Stimulated activated CD4-positive, alpha-beta T cell treated with anti-CD3 and anti-CD28 coated beads, Interleukin-2, amount 100 ng/mL, for 48 hours (primary cell): ENCODE data around the gene VAPB.

Experiments
- DNase-seq, 2 donors: peaks; one replicate each; pipeline ENCODE4 v3.0.0-alpha.2; 2020

VAPB gene

DNA sequence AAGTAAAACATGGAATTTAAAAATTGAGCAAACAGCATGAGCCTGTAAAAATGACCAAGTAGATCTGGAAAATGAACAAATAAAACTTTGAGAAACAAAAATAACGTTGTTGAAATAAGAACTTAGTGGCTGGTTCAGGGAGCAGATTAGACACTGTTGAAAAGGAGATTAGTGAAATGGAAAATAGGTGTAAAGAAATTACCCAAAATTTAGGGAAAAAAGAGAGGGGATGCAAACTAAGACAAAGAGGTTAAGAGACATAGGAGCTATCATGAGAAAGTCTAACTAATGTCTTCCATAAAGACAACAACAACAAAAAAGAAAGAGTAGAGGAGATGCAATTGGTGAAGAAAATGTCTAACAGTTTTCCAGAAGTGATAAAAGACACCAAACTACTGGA is 97.2 kb downstream of the VAPB start:
- no peak for DNase-seq

DNA sequence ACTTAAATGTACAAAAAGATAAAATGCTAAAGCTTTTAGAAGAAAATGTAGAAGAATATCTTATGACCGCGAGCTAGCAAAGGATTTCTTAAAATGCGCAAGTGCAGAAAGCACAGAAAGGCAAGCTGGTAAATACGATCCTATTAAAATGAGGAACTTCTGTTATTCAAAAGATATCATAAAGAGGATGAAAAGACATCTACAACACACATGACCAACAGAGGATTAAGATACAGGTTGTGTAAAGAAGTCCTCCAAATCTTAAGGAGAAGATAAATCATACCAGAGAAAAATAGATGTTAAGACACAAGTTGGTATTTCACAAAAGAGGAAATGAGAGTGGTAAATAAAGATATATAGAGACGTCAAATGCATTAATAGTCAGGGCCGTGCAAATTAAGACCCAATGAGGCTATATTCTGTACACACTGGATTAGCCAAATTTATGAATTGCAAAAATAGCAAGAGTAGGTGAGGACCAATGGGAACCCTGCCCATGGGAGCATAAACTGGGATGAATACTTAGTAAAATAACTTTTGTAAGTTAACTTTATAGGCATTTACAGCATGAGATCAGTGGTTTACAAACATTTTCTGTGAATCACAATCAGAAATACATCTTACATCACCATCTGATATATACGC is 103.2 kb downstream of the VAPB start:
- no peak for DNase-seq

DNA sequence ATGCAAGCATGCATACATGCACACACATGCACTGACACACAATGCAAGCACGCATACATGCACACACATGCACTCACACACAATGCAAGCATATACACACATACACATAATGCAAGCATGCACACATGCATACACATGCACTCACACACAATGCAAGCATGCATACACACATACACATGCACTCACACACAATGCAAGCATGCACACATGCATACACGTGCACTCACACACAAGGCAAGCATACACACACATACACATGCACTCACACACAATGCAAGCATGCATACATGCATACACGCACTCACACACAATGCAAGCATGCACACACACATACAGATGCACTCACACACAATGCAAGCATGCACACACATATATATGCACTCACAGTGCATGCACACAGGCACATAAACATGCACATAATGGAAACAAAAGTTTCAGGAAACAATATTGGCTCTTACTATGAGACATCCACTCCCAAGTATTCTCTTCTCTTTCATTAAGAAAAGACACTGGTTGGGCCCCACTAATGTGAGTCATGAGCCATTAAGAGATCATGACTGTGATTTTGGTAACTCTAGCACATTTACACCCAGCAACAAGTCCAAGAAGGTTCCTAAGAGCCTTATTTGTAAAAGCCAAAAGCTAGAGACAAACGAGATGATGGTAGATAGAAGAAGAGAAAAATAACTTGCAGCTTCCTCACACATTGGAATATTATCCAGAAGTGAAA is 103.9 kb downstream of the VAPB start:
- DNase-seq: no peak

DNA sequence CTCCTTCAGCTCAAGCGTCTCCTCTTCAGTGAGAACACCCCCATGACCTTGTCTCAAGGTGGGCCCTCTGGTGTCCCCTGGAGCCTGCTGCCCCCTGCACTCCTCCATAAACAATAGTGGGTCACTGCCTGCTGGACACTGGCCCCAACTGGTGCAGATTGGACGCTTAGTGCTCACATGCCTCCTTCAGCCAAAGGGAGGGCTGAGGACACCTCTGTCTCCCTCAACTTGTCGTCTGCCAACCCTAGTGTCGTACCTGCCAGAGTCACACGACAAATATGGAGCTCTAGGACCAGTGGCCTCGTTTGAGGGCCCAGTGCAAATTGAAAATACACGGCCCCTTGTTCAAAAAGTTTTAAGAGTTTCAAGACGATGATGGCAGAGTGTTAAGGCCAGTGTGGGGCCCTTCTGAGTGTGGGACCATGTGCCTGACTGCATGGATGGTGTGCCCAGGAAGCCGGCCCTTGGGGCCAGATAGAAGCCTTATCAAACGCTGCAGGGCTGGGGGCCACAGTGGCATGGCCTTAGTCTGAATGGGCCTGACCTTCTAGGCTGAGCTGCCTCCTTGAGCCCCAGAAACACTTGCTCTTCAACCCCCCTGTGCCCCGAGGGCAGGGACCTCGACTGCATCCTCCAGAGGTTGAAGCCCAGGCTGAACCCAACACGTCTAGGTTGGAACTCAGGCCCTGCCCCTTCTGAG is 106.0 kb downstream of the VAPB start:
- DNase-seq: no peak

DNA sequence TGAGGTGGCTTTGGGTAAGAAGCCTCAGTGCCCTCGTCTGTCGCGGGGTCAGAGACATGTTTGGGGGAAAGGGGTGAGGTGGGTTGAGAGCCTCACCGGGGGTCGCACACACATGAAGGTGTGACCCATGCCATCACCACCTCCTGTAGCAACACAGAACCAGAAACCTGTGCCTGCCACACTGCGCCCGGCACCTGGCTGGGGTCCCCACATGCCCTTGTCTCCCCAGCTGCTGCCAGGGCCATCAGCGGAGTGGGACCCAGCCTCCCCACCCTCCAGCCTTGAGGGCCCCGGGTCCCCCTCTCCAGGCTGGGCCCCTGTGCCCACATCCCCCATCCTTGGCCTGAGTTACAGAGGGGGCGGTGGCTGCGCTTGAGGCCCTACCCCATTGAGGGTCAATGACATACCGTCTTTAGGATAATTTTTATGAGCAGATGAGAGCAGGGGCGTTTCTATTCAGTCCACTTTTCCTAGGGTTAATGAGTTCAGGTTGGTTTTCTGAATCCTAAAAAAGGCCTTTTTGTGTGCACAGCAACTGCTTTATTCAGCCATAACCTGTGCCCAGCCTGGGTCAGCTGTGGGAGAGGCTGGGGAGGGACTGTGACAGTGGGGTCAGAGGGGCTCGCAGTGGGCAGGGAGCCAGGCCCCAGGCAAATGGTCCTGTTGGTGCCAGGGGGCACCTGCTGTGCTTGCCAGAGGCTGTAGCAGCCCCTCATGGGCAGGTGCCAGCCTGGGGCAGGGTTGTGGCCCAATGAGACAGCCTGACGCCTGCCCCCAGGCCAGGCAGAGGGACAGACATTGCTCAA is 106.8 kb downstream of the VAPB start:
- no peak for DNase-seq

DNA sequence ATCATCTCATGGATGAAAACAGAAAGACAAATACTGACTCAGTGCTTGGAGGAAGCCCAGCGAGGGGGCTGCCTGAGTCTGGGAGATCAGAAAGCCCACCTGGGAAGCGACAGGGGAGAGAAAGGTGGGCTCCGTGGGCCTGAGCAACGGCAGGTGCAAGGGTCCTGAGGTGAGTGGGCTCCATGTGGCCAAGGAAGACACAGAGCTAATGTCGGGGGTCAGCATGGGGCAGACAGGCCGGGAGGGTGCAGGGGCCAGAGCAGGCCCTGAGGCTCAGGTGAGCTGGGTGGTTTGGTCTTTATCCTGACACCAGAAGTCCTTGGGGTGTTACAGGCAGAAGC is 107.4 kb downstream of the VAPB start:
- DNase-seq: no peak

DNA sequence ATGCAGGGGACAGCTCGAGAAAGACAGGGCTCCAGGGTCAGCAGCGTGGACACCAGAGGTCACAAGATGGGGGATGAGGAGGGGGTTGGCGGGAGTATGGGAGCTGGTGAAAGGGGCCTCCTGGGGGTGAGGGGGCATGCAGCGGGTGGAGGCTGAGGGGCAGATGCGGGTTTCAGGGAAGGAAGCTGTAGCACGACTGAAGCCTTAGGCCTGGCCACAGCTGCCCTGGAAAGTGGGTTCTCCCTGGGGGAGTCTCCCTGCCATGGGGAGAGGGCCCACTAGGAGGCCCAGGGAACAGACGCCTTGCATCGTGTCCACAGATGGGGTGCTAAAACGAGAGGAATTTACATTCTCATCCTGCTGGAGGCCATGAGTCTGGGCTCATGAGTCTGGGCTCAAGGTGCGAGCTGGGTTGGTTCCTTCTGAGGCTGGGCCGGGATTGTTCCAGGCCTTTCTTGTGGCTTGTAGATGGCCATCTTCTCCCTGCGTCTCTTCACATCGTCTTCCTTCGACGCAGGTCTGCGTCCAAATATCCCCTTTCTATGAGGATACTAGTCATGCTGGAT is 108.1 kb downstream of the VAPB start:
- DNase-seq: no peak

DNA sequence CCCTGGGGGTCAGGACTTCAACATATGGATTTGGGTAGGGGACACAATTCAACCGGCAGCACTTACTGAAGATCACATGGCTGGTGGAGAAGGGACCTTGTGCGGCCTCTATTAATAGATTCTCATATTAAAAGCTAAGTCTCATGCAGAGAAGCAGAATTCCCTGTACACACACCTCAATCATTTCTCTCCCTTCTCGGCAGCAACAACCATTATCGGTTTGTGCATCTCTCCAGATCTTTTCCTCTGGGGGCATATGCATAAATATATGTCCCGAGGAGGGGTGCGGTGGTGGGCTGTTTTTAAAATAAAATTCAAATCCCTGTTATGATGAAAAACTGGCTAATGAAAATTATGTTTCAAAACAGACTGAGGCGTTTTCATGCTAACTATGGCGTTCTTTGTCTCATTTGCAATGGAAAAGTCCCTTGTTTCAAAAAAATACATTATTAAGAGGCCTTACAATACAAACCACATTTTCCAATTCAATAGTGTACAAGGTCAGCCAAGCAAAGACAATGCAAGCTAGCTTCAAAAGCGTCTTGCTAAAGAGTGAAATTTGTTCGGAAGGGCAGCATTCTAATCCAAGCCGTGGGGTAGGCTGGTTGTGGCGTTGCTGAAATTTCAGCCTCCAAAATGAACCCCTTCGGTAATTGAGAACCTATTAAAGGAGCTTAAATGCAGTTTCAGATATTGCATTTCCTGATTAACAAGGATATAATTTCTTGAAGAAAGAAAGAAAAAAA is 108.9 kb downstream of the VAPB start:
- DNase-seq: no peak

DNA sequence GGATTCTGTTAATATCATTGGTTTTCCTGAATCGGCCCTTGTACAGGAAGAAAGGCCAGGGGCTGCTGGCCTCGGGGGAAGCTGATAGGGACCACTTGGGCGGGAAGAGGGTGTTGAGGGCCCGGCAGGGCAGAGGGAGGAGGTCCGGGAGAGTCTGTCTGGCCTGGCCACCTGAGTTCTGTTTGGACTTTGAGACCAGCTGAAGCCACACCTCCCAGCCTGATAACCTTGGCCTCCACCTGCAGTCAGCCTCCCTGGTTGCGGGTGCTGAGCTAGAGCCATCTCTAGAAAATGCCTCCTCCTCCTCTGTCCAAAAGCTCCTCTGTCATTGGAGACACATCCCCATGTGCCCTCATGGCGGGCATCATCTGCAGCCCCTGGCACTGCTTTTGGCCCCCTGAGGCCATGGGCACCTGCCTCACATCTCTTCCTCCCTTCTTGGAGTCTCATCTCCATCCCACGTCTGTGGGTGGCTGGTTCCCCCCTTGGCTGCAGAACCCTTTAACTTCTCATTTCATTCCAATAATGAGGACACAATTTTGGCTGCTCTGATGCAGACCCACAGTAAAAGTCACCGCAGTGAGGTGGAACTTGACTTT is 109.5 kb downstream of the VAPB start:
- no peak for DNase-seq

DNA sequence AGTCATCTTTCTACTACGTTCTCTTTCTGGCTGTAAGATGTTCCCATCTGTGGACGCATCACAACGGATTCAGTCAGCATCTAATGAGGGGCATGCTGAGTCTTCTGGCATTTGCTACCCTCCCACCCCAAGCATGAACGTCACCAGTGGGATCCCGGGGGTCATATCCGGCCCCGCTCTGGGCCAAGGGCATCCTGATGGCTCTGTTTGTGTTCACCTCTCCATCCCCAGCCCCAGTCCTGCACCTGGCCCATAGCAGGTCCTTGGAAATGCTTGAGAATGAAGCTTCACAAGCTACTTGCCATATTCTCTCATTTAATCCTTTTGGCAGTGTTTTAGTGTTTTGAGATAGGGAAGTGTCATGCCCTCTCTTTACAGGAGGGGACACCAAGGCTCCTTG is 111.2 kb downstream of the VAPB start:
- no peak for DNase-seq
